HG02759 (cell line): ENCODE measurements around the gene RETSAT.
"Not testable (repeated sequence)": the region's sequence is repeated elsewhere in the genome, so short reads cannot be mapped to it uniquely, and the experiment has no call there.

ENCODE experiments used
- ATAC-seq: cut with Tn5 transposase; IDR thresholded peaks from one replicate; pipeline ENCODE4 v1.9.1; 2021; ENCODE audit warnings: mild to moderate bottlenecking, moderate library complexity; ENCODE audit not compliant: unreplicated experiment

Gene RETSAT

GRCh38 chr2:85380048-85380447 lies 25.7 kb upstream of the RETSAT start:
- ATAC-seq = no peak

GRCh38 chr2:85378257-85378656 lies 23.9 kb upstream of the RETSAT start:
- no peak for ATAC-seq

- ATAC-seq = no peak
Measured at GRCh38 chr2:85377083-85377482, 22.8 kb upstream of the RETSAT start.

- ATAC-seq = no peak
Measured at GRCh38 chr2:85376291-85377065, 22.1 kb upstream of the RETSAT start.

- no peak for ATAC-seq
Measured at GRCh38 chr2:85371045-85371444, 16.7 kb upstream of the RETSAT start.

GRCh38 chr2:85369500-85369899 lies 15.2 kb upstream of the RETSAT start:
- ATAC-seq = no peak

- ATAC-seq = no peak
Measured at GRCh38 chr2:85368921-85369320, 14.6 kb upstream of the RETSAT start.

GRCh38 chr2:85367180-85367579 lies 12.9 kb upstream of the RETSAT start:
- ATAC-seq = no peak

GRCh38 chr2:85362653-85363387 lies 8.5 kb upstream of the RETSAT start:
- not testable (repeated sequence) for ATAC-seq

GRCh38 chr2:85357736-85358135 lies 3.4 kb upstream of the RETSAT start:
- ATAC-seq = no peak

GRCh38 chr2:85356186-85356585 lies 1.9 kb upstream of the RETSAT start:
- no peak for ATAC-seq

- ATAC-seq = no peak
Measured at GRCh38 chr2:85355521-85355920, 1.2 kb upstream of the RETSAT start.

- ATAC-seq = peak; percentile 9
Measured at GRCh38 chr2:85355073-85355410, 714 bp upstream of the RETSAT start.

- peak; percentile 7 for ATAC-seq
Measured at GRCh38 chr2:85353876-85354285, 447 bp downstream of the RETSAT start.

GRCh38 chr2:85347599-85347998 lies 6.7 kb downstream of the RETSAT start:
- ATAC-seq = no peak

GRCh38 chr2:85344356-85344954 lies 9.9 kb downstream of the RETSAT start:
- ATAC-seq = no peak

- ATAC-seq = not testable (repeated sequence)
Measured at GRCh38 chr2:85343207-85343895, 11.0 kb downstream of the RETSAT start.

GRCh38 chr2:85342156-85342555 lies 12.2 kb downstream of the RETSAT start:
- ATAC-seq = no peak

GRCh38 chr2:85341269-85342029 lies 12.9 kb downstream of the RETSAT start:
- ATAC-seq = no peak

GRCh38 chr2:85340034-85340892 lies 14.1 kb downstream of the RETSAT start:
- no peak for ATAC-seq
